ENCODE results near the gene KRTAP12-4.

DNA sequence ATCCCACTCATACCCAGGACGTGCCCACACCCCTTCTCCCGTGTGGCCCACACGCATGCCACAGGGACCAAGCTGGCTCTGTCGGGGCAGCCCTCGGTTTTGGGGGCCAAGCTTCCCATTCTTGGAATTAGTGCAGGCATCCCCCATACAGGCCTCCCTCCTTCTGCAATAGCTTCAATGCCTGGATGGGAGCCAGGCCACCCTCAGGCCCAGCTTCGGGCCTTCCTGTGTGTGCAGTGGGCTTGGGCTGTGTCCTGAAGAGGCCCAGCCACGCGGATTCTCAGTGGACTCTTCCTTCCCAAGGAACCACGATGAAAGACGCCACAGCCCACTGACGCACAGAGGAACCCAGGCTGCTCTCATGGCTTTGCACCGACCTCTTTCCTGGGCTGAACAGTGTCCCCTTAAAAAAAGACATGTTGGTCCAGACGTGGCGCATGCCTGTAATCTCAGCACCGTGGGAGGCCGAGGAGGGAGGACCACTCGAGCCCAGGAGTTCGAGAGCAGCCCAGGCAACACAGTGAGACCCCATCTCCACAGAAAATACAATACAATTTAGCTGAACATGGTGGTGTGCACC, 4.8 kb downstream of the KRTAP12-4 start:
- TF ChIP-seq, protein P1, sequence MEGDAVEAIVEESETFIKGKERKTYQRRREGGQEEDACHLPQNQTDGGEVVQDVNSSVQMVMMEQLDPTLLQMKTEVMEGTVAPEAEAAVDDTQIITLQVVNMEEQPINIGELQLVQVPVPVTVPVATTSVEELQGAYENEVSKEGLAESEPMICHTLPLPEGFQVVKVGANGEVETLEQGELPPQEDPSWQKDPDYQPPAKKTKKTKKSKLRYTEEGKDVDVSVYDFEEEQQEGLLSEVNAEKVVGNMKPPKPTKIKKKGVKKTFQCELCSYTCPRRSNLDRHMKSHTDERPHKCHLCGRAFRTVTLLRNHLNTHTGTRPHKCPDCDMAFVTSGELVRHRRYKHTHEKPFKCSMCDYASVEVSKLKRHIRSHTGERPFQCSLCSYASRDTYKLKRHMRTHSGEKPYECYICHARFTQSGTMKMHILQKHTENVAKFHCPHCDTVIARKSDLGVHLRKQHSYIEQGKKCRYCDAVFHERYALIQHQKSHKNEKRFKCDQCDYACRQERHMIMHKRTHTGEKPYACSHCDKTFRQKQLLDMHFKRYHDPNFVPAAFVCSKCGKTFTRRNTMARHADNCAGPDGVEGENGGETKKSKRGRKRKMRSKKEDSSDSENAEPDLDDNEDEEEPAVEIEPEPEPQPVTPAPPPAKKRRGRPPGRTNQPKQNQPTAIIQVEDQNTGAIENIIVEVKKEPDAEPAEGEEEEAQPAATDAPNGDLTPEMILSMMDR (IDR thresholded peaks at IDR 0.05): no peak
- no peak for TF ChIP-seq ZFX (IDR thresholded peaks at IDR 0.05; ENCODE audit: borderline replicate concordance)
